Stimulated activated CD4-positive, alpha-beta T cell treated with anti-CD3 and anti-CD28 coated beads, TNF-alpha, amount 100 ng/mL, for 4 hours (primary cell): ENCODE data around the gene KLHL7.

Source experiments
- DNase-seq, 3 experiments: peaks; one replicate each; pipeline ENCODE4 v3.0.0-alpha.2; 2020; ENCODE audit warnings: low read depth in 3 of 3

The KLHL7 gene

GRCh38 chr7:23105644-23106056 is at the start of gene KLHL7:
Gene KLHL7 (plus strand): TSS chr7:23105785. CDS start chr7:23106027, 242 bp downstream.
- DNase-seq, result peak; percentile 92 to 94 (median 92)

DNA sequence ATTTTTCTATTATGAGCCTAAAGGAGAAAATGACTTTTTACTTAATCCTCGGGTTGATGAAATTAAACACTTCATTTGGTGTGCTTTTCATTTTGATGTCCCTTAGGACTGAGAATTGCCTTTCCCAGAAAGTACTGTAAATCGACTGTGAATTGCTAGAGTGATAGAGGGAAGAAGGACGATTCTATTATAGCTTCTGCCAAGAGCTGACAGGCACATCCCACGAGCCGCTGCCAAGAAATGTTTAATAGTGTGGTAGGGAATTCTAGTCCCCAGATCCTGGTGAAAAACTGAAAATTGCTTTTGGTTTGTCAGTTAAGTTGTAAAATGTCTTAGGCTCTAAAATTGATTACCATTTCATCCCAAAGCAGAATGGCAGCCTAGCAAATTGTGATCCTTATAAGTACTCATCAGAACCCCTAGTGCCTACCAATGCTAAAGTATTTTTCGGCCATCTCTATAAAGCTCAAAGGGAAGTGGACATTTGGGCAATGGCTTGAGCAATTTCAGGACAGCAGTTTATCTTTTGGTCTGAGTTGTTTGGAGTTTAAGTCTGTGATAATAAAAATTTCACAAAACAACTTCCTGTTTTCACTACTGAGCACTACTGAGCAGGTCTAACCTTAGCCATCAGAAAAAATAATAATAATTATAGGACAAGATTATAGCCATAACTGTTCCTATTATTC is 47.0 kb upstream of the KLHL7 start:
- DNase-seq, result no peak

GRCh38 chr7:23061327-23061726 is 44.3 kb upstream of the KLHL7 start:
- no peak for DNase-seq

GRCh38 chr7:23062452-23062851 is 43.1 kb upstream of the KLHL7 start:
- no peak for DNase-seq

DNA sequence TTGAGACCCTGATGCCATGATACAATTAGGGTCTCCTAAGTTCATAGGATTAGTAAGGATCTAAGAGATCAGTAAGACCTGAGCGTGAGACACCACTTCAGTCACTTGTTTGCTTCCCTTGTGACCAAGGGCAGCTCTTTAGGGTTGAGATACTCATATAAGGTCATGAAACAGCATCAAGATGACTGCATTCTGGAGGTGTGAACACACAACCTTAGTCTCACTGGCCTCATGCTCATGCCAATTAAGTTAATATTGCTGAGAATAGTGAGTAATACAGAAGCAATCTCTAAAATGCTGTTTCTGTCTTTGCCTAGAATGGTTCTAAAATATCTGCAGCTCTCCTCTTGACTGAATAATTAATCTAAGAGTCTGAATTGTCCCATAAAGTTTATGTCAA is 39.6 kb upstream of the KLHL7 start:
- DNase-seq, result no peak

DNA sequence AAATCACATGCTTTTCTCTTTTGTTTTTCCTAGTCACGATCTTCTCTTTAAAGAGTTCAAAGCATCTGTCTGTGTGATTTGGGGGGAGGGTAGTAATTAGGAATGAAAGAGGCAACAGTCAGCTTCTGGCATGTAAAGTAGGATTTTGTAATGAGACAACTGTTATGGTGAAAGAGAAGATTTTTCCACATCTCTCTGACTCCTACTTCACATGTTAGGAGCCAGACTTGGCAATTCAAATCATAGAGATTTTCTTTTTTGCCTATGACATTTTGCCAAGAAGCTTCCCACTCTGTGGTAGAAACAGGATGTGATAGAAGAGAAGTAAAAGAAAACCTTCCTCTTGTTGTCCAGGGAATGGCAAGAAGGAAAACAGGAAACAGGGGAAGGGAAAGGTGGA is 38.3 kb upstream of the KLHL7 start:
- DNase-seq, result no peak

DNA sequence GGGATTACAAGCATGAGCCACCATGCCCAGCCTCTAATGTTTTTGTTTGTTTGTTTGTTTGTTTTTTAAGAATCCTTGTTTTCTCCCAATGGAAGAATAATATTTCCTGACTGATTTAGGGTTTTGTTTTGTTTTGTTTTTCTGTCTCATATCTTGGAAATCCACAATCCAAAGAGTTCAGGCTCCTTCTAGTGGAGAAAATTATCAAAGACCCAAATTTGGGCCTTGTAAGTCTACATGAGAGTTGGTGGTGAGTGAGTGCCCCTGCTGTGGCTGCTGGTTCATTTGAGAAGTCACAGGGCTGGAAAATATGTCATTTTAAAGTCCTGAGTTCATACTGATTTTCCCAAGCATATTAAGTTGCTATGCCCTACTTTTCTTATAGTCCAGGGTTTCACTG is 33.5 kb upstream of the KLHL7 start:
- no peak for DNase-seq

GRCh38 chr7:23072922-23073321 is 32.7 kb upstream of the KLHL7 start:
- DNase-seq, result no peak

GRCh38 chr7:23074443-23075261 is 30.9 kb upstream of the KLHL7 start:
- DNase-seq, result no peak

DNA sequence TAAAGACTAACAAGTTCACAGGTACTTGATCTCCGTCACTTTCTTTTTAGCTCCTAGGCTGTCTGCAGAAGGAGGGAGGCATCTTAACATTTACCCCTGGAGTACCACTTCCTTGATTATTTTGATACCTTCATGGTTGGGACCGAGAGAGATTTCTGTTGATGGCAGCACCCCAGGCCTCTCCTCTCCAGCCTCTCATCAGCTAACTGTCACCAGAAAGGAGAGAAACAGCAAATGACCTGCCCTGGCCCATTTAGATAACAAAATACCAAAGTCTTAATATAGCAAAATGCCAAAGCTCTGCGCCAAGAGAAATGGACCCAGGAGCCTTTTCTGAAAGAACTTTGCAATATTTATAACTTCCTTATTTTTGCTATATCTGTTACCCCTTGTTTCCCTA is 30.0 kb upstream of the KLHL7 start:
- DNase-seq, result no peak

GRCh38 chr7:23076772-23077171 is 28.8 kb upstream of the KLHL7 start:
- DNase-seq, result no peak

DNA sequence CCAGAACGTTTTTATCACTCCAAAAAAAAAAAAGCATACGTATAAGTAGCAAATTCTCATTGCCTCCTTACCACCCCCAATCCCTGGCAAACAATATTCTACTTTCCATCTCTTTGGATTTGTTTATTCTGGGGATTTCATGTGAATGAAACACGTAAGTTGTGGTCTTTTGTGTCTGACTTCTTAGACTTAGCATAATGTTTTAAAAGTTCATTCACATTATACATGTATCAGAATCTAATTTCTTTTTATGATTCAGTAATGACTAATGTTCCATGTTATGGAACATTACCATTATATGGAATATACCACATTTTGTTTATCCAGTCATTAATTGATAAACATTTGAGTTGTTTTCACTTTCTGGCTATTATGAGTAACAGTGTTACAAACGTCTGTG is 12.5 kb upstream of the KLHL7 start:
- DNase-seq, result no peak

- DNase-seq, result no peak
Observed at GRCh38 chr7:23093546-23093945, 12.0 kb upstream of the KLHL7 start.

- DNase-seq, result no peak
Observed at GRCh38 chr7:23096518-23097290, 8.9 kb upstream of the KLHL7 start.

DNA sequence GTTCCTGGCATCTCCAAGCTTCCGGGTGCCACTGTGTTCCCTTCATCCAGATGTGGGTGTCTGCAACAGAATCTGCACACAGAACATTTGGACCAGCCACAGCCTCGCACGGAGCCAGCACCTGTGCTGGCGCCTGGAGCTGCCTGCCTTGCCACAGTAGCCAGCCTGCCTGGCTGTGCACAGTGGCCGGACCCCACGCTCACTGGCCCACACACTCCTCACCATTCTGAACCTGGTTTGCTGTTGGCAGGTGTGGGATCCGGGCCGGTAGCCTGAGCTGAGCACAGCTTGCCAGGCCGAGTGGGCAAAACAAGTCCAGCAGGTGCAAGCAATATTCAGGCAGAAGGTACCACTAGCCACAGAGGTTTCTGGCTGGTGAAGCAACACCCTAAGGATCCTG is 7.6 kb upstream of the KLHL7 start:
- no peak for DNase-seq

GRCh38 chr7:23098460-23098859 is 7.1 kb upstream of the KLHL7 start:
- no peak for DNase-seq

GRCh38 chr7:23100697-23101096 is 4.9 kb upstream of the KLHL7 start:
- DNase-seq, result no peak

DNA sequence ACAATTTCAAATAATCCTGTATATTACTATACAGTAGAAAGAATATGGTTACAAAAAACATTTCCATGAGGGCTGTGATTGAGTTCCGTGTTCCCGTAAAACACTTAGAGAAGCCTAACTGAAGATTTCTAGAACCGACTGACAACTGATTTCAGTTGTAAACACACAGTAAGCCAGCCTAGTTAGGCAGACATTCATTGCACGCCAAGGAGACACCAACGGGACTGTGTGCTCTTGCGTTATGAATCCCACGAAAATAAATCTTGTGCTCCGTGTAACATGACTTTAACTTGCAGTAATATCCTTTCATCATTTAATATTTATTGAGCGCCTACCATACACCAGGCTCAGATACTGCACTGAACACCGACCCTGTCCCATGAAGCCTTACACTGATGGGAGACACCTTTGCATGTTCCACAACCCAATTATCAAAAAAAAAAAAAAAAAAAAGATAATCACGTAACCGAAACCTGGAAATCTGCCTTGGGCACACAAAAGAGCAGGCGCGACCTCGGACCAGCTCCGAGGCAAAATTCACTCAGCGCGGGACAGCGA is 420 bp upstream of the KLHL7 start:
- DNase-seq, result no peak

DNA sequence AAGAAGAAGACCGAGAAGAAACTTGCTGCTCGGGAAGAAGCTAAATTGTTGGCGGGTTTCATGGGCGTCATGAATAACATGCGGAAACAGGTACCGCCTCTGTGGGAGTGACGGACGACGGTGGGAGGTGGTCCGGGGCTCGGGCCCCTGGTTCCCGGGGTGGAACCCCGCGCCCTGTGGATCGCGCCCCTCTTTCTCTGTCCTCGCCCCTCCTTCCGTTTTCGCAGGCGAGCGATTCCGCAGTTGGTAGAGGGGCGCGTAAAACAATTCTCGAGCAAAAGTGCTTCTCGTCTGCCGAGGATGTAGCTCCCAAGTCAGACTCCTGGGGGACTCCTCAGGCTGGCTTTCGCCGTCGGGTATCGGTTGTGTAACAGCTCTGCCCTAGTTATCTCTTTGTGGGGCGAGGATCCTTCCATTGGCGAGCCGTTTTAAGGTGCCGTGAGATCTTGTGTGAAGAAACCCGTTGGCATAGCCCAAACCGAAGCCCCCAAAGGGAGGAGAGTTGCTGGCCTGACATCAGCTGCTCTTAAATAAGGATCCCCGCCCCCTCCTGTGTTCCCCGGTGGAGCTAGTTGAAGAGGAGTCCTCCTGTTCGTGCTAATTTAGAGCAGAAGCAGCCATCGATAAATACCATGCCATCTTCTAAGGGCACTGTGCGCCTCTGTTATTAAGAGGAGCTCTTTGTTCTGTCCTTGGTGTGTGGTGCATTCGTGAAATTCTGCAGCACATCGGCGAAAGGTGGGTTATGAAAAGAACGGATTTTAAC is 655 bp downstream of the KLHL7 start:
- peak; percentile 3 to 18 (median 15) for DNase-seq

- no peak for DNase-seq
Observed at GRCh38 chr7:23106823-23107663, 1.5 kb downstream of the KLHL7 start.

DNA sequence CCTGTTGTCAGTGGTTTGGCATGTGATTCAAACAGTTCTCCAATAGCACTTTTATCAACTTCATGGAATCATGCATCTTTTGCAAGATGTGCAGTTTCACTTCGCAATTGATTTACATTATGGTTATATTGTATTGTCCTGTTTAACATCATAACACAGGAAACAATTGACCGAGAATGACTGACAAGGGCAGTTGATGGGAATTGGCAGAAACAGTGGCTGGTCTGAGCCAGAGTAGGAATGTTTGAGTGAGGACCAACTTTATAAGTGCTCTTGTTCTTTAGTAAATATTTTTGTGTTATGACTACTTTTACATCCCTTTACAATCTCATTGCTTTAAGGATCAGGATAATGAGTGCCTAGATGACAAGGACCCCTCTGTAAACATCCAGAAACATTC is 2.2 kb downstream of the KLHL7 start:
- DNase-seq, result no peak
